ENCODE data around the gene CDH6. TPM values are rescaled to one million over a fixed set of nuclear protein-coding genes. Genes with fewer than 3 reads are reported as not detected.

CDH6 gene
- total RNA-seq, 1 donor from 2014 or later: 0.54 TPM

GRCh38 chr5:31231177-31231838 is 37.8 kb downstream of the CDH6 start:
- no peak overlapping the region for H3K4me3 Mint-ChIP-seq
- no peaks in the 10 kb centered on the region for H3K27me3 Mint-ChIP-seq (ENCODE audit: low read depth)
- H3K36me3 Mint-ChIP-seq: no peaks in the 10 kb centered on the region
- H3K27ac Mint-ChIP-seq: no peak overlapping the region
- DNase-seq (ENCODE audit: low spot score in 2 of 2, unreplicated experiment in 2 of 2): no peak
- no peak for TF ChIP-seq CTCF (IDR thresholded peaks at IDR 0.05; ENCODE audit: unreplicated experiment)
- H3K9me3 Mint-ChIP-seq: no peaks in the 10 kb centered on the region
- peaks cover 2% of the 10 kb centered on the region for H3K4me1 Mint-ChIP-seq

GRCh38 chr5:31232273-31232888 is 38.9 kb downstream of the CDH6 start:
- H3K36me3 Mint-ChIP-seq: no peaks in the 10 kb centered on the region
- H3K27ac Mint-ChIP-seq: no peak overlapping the region
- no peak overlapping the region for H3K4me3 Mint-ChIP-seq
- H3K4me1 Mint-ChIP-seq: peaks cover 7% of the 10 kb centered on the region
- H3K27me3 Mint-ChIP-seq (ENCODE audit: low read depth): no peaks in the 10 kb centered on the region
- TF ChIP-seq CTCF (IDR thresholded peaks at IDR 0.05; ENCODE audit: unreplicated experiment): peak; percentile 54
- DNase-seq (ENCODE audit: low spot score in 2 of 2, unreplicated experiment in 2 of 2): no peak
- H3K9me3 Mint-ChIP-seq: no peaks in the 10 kb centered on the region

GRCh38 chr5:31235381-31235780 is 41.9 kb downstream of the CDH6 start:
- H3K4me3 Mint-ChIP-seq: no peak overlapping the region
- TF ChIP-seq CTCF (IDR thresholded peaks at IDR 0.05; ENCODE audit: unreplicated experiment): no peak
- no peak overlapping the region for H3K27ac Mint-ChIP-seq
- no peaks in the 10 kb centered on the region for H3K27me3 Mint-ChIP-seq (ENCODE audit: low read depth)
- no peak for DNase-seq (ENCODE audit: low spot score in 2 of 2, unreplicated experiment in 2 of 2)
- H3K36me3 Mint-ChIP-seq: no peaks in the 10 kb centered on the region
- peaks cover 7% of the 10 kb centered on the region for H3K4me1 Mint-ChIP-seq
- H3K9me3 Mint-ChIP-seq: no peaks in the 10 kb centered on the region

- Mint-ChIP-seq H3K36me3 (no peaks in the 10 kb centered on the region), H3K4me1 (peaks cover 7% of the 10 kb centered on the region), H3K4me3 (no peak overlapping the region), H3K27me3 (ENCODE audit: low read depth) (no peaks in the 10 kb centered on the region), H3K9me3 (no peaks in the 10 kb centered on the region), H3K27ac (no peak overlapping the region)
- no peak for TF ChIP-seq CTCF (IDR thresholded peaks at IDR 0.05; ENCODE audit: unreplicated experiment)
- DNase-seq (ENCODE audit: low spot score in 2 of 2, unreplicated experiment in 2 of 2): no peak
Measured at GRCh38 chr5:31236339-31236738, 42.9 kb downstream of the CDH6 start.

GRCh38 chr5:31237174-31237573 is 43.7 kb downstream of the CDH6 start:
- H3K4me1 Mint-ChIP-seq: peaks cover 6% of the 10 kb centered on the region
- H3K4me3 Mint-ChIP-seq: no peak overlapping the region
- no peaks in the 10 kb centered on the region for H3K36me3 Mint-ChIP-seq
- TF ChIP-seq CTCF (IDR thresholded peaks at IDR 0.05; ENCODE audit: unreplicated experiment): no peak
- no peaks in the 10 kb centered on the region for H3K9me3 Mint-ChIP-seq
- no peak for DNase-seq (ENCODE audit: low spot score in 2 of 2, unreplicated experiment in 2 of 2)
- H3K27ac Mint-ChIP-seq: no peak overlapping the region
- no peaks in the 10 kb centered on the region for H3K27me3 Mint-ChIP-seq (ENCODE audit: low read depth)
